OCI-LY1 (cell line): Measurements from ENCODE around the gene PERP.

Source experiments
- EZH2 ChIP-seq: fragments of 200-600 bp; sonication (generic), shearing (Covaris generic); IDR thresholded peaks from 2 replicates; pipeline ENCODE4 v1.8.0; 2017; ENCODE audit warnings: borderline replicate concordance, mixed run types, mild to moderate bottlenecking, antibody characterized with exemption, low read length, moderate library complexity, mixed read lengths
- TF ChIP-seq, protein P1 (sequence below): fragments of 200-600 bp; sonication (generic), shearing (Covaris generic); IDR thresholded peaks from 2 replicates; pipeline ENCODE4 v1.5.1; 2017; ENCODE audit warnings: mild to moderate bottlenecking, antibody characterized with exemption, low read length, moderate library complexity, mixed read lengths

DNA sequence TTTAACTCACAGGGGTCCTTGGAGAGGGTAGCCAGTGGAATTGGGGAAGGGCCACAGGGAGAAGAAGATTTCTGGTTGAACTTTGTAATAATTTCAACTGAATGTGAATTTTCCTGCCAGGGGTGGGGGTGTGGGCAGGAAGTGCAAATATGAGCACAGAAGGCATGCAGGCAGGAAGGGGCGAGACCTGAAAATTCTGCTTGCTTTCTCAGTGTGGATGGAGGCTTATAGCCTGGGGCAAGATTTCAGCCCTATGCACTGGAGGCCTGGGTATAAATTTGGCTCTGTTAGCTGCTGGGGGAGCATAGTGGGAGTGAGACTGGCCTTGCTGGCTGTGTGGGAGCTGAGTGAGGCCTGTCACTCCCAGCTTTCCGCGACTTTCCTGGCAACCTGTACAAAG is 54.4 kb downstream of the PERP start:
- TF ChIP-seq, protein P1, sequence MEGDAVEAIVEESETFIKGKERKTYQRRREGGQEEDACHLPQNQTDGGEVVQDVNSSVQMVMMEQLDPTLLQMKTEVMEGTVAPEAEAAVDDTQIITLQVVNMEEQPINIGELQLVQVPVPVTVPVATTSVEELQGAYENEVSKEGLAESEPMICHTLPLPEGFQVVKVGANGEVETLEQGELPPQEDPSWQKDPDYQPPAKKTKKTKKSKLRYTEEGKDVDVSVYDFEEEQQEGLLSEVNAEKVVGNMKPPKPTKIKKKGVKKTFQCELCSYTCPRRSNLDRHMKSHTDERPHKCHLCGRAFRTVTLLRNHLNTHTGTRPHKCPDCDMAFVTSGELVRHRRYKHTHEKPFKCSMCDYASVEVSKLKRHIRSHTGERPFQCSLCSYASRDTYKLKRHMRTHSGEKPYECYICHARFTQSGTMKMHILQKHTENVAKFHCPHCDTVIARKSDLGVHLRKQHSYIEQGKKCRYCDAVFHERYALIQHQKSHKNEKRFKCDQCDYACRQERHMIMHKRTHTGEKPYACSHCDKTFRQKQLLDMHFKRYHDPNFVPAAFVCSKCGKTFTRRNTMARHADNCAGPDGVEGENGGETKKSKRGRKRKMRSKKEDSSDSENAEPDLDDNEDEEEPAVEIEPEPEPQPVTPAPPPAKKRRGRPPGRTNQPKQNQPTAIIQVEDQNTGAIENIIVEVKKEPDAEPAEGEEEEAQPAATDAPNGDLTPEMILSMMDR: no peak
- TF ChIP-seq EZH2: no peak
